Retinal pigment epithelial cell (primary cell): ENCODE results near the gene GMDS.

Experiments used
- DNase-seq: peaks from one replicate; pipeline ENCODE4 v3.0.0-alpha.2; 2010; ENCODE audit warnings: low read depth
- H3K4me3 ChIP-seq: 2 replicates; pipeline ENCODE4 v1.5.1; 2011; ENCODE audit warnings: mild to moderate bottlenecking, low read length, control low read depth, moderate library complexity
- CTCF ChIP-seq: conservative IDR thresholded peaks from 2 replicates; pipeline ENCODE4 v1.5.1; 2011; ENCODE audit warnings: low read depth, low read length, control low read depth, inconsistent platforms

The GMDS gene

GRCh38 chr6:2144210-2144609, 101.2 kb downstream of the GMDS start:
- TF ChIP-seq CTCF, result no peak
- H3K4me3 ChIP-seq, result no peak overlapping the region
- DNase-seq, result no peak

- H3K4me3 ChIP-seq, result no peak overlapping the region
- TF ChIP-seq CTCF, result no peak
- no peak for DNase-seq
Observed at GRCh38 chr6:2141644-2142290, 103.6 kb downstream of the GMDS start.

GRCh38 chr6:2140438-2141128, 104.8 kb downstream of the GMDS start:
- DNase-seq, result no peak
- no peak for TF ChIP-seq CTCF
- H3K4me3 ChIP-seq, result no peak overlapping the region

- no peak overlapping the region for H3K4me3 ChIP-seq
- no peak for TF ChIP-seq CTCF
- DNase-seq, result no peak
Observed at GRCh38 chr6:2135401-2135800, 110.0 kb downstream of the GMDS start.

GRCh38 chr6:2134554-2134953, 110.9 kb downstream of the GMDS start:
- DNase-seq, result no peak
- no peak overlapping the region for H3K4me3 ChIP-seq
- no peak for TF ChIP-seq CTCF

GRCh38 chr6:2133716-2134310, 111.6 kb downstream of the GMDS start:
- no peak for DNase-seq
- no peak overlapping the region for H3K4me3 ChIP-seq
- TF ChIP-seq CTCF, result no peak

- DNase-seq, result no peak
- H3K4me3 ChIP-seq, result no peak overlapping the region
- TF ChIP-seq CTCF, result no peak
Observed at GRCh38 chr6:2132916-2133315, 112.5 kb downstream of the GMDS start.
